ENCODE data around the gene POR. TPM values are rescaled to one million over a fixed set of nuclear protein-coding genes. Genes with fewer than 3 reads are reported as not detected.
A peak's percentile ranks its signal among the peaks of the same experiment; 100 is the strongest.

POR gene
- total and polyA plus RNA-seq, 2 of the 13 experiments (the other 11 are each of a cell fraction or from before 2014, with no cell fraction given), result 145 to 266 TPM

DNA sequence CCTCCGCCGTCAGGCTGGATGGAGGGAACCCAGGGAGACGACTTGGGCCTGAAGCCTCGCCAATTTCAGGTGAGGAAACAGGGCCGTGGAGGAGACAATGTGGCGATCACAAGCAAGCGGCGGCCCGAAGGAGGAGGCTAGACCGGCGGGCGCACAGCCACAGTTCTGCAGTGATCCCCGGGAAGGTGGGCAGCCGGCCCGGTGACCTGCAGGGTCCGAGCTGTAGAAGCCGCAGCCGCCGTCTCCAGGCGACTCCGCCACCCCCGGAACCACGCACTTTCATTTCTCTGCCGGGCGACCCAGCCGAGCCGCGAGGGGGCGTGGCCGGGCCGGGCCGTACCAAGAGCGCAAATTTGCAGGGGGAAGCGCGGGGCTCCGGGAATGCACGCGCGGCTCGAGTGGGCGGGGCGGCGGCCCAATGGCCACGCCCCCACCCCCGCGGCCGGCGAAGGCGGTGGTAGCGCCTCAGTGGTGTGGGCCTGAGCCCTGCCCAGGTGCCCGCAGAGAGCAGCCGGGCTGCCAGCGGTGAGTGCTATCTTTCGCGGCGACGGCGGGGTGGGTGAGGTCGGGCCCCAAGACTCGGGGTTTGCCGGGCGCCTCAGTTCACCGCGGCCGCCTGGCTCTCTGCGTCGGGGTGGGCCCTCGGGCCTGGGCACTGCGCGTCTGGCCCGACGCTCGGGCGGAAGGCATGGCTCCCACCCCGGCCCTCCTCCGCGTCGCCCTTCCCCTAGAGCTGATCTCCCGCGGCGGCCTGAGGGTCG is at the start of gene POR (continued):
- TF ChIP-seq, protein P1, sequence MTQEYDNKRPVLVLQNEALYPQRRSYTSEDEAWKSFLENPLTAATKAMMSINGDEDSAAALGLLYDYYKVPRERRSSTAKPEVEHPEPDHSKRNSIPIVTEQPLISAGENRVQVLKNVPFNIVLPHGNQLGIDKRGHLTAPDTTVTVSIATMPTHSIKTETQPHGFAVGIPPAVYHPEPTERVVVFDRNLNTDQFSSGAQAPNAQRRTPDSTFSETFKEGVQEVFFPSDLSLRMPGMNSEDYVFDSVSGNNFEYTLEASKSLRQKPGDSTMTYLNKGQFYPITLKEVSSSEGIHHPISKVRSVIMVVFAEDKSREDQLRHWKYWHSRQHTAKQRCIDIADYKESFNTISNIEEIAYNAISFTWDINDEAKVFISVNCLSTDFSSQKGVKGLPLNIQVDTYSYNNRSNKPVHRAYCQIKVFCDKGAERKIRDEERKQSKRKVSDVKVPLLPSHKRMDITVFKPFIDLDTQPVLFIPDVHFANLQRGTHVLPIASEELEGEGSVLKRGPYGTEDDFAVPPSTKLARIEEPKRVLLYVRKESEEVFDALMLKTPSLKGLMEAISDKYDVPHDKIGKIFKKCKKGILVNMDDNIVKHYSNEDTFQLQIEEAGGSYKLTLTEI (CRISPR knock-in tag; conservative IDR thresholded peaks at IDR 0.05), result no peak
- no peak for TF ChIP-seq ZNF124 (CRISPR knock-in tag; IDR thresholded peaks at IDR 0.05)
- TF ChIP-seq POLR2AphosphoS2 (IDR thresholded peaks at IDR 0.05; ENCODE audit: low read depth, low read length), result peak; percentile 93
- TF ChIP-seq, protein P2, sequence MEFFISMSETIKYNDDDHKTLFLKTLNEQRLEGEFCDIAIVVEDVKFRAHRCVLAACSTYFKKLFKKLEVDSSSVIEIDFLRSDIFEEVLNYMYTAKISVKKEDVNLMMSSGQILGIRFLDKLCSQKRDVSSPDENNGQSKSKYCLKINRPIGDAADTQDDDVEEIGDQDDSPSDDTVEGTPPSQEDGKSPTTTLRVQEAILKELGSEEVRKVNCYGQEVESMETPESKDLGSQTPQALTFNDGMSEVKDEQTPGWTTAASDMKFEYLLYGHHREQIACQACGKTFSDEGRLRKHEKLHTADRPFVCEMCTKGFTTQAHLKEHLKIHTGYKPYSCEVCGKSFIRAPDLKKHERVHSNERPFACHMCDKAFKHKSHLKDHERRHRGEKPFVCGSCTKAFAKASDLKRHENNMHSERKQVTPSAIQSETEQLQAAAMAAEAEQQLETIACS (CRISPR knock-in tag; IDR thresholded peaks at IDR 0.05), result peak; percentile 57
- peak; percentile 92 for TF ChIP-seq ZMYM4 (CRISPR knock-in tag; IDR thresholded peaks at IDR 0.05)
- TF ChIP-seq ZNF567 (CRISPR knock-in tag; IDR thresholded peaks at IDR 0.05; ENCODE audit: borderline replicate concordance), result peak; percentile 98
- peak; percentile 86; the same call in 1 of the 2 replicates for TF ChIP-seq ZFP36L1 (CRISPR knock-in tag; IDR thresholded peaks at IDR 0.05)
- no peak for TF ChIP-seq ZNF75D (CRISPR knock-in tag; IDR thresholded peaks at IDR 0.05; ENCODE audit: borderline replicate concordance)
- no peak for TF ChIP-seq ZSCAN29 (CRISPR knock-in tag; conservative IDR thresholded peaks at IDR 0.05)
- peak; percentile 91; the same call in 1 of the 2 replicates for TF ChIP-seq ZNF709 (CRISPR knock-in tag; IDR thresholded peaks at IDR 0.05)
- no peak; the same call in 1 of the 2 replicates for TF ChIP-seq RXRB (CRISPR knock-in tag; IDR thresholded peaks at IDR 0.05; ENCODE audit: borderline replicate concordance)
- TF ChIP-seq, protein P3, sequence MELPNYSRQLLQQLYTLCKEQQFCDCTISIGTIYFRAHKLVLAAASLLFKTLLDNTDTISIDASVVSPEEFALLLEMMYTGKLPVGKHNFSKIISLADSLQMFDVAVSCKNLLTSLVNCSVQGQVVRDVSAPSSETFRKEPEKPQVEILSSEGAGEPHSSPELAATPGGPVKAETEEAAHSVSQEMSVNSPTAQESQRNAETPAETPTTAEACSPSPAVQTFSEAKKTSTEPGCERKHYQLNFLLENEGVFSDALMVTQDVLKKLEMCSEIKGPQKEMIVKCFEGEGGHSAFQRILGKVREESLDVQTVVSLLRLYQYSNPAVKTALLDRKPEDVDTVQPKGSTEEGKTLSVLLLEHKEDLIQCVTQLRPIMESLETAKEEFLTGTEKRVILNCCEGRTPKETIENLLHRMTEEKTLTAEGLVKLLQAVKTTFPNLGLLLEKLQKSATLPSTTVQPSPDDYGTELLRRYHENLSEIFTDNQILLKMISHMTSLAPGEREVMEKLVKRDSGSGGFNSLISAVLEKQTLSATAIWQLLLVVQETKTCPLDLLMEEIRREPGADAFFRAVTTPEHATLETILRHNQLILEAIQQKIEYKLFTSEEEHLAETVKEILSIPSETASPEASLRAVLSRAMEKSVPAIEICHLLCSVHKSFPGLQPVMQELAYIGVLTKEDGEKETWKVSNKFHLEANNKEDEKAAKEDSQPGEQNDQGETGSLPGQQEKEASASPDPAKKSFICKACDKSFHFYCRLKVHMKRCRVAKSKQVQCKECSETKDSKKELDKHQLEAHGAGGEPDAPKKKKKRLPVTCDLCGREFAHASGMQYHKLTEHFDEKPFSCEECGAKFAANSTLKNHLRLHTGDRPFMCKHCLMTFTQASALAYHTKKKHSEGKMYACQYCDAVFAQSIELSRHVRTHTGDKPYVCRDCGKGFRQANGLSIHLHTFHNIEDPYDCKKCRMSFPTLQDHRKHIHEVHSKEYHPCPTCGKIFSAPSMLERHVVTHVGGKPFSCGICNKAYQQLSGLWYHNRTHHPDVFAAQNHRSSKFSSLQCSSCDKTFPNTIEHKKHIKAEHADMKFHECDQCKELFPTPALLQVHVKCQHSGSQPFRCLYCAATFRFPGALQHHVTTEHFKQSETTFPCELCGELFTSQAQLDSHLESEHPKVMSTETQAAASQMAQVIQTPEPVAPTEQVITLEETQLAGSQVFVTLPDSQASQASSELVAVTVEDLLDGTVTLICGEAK (IDR thresholded peaks at IDR 0.05), result no peak
- TF ChIP-seq, protein P3 (CRISPR knock-in tag; IDR thresholded peaks at IDR 0.05), result peak; percentile 81
- TF ChIP-seq HNRNPK (IDR thresholded peaks at IDR 0.05; ENCODE audit: low read depth, low read length, poor library complexity, severe bottlenecking), result peak; percentile 94
